ENCODE measurements around the gene OBI1.

GRCh38 chr13:78638216-78638615, 20.7 kb downstream of the OBI1 start:
- no peak for TF ChIP-seq CTCF (IDR thresholded peaks at IDR 0.05; ENCODE audit: low read length)
- no peak for TF ChIP-seq EZH2 (optimal IDR thresholded peaks at IDR 0.05; ENCODE audit: low read depth, low read length)

Data from MM.1S (cell line).